Lower leg skin (tissue), 3 donors: ENCODE measurements around the gene KLHL2.

Source experiments
- POLR2A ChIP-seq, 2 donors: fragments of 450-650 bp; IDR thresholded peaks; one replicate each; pipeline ENCODE4 v1.6.1; 2016 to 2017; ENCODE audit warnings: antibody characterized with exemption in 2 of 2, mild to moderate bottlenecking in 1 of 2, moderate library complexity in 1 of 2
- TF ChIP-seq, protein P1 (sequence below), 3 donors: fragments of 450-650 bp; IDR thresholded peaks; one replicate each; pipeline ENCODE4 v1.5.1; 2016; ENCODE audit warnings: antibody characterized with exemption in 3 of 3, mild to moderate bottlenecking in 3 of 3, moderate library complexity in 2 of 3

DNA sequence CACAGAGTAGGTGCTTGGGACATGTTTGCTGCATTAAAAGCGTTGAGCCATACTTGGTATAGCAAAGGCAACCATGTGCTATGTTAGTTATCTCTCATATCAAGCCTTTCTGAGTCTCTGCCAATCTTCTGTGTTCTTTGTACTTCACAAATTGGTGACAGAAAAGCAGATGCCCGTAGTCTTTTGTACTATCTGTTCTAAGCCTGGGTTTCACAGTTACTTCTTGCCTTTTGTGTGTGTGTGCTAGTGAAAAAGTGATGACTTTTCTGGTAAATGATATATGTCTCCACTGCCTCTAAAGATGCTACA, 16.1 kb upstream of the KLHL2 start:
- TF ChIP-seq, protein P1, sequence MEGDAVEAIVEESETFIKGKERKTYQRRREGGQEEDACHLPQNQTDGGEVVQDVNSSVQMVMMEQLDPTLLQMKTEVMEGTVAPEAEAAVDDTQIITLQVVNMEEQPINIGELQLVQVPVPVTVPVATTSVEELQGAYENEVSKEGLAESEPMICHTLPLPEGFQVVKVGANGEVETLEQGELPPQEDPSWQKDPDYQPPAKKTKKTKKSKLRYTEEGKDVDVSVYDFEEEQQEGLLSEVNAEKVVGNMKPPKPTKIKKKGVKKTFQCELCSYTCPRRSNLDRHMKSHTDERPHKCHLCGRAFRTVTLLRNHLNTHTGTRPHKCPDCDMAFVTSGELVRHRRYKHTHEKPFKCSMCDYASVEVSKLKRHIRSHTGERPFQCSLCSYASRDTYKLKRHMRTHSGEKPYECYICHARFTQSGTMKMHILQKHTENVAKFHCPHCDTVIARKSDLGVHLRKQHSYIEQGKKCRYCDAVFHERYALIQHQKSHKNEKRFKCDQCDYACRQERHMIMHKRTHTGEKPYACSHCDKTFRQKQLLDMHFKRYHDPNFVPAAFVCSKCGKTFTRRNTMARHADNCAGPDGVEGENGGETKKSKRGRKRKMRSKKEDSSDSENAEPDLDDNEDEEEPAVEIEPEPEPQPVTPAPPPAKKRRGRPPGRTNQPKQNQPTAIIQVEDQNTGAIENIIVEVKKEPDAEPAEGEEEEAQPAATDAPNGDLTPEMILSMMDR (IDR thresholded peaks at IDR 0.05): no peak
- TF ChIP-seq POLR2A (IDR thresholded peaks at IDR 0.05): no peak
